Ovary (tissue), 3 donors: ENCODE results near the gene NDUFA13.

ENCODE experiments used
- CTCF ChIP-seq, 3 donors: fragments of 450-650 bp in 2 of 3; fragments of 200-600 bp in 1 of 3; IDR thresholded peaks; one replicate each; pipeline versions ENCODE4 v1.5.1 to v1.8.0; 2016 to 2022; ENCODE audit warnings: antibody characterized with exemption in 3 of 3, mild to moderate bottlenecking in 1 of 3
- EP300 ChIP-seq: sonication (generic); formaldehyde crosslinking; IDR thresholded peaks from one replicate; pipeline ENCODE4 v1.6.1; 2017; ENCODE audit warnings: antibody characterized with exemption
- POLR2A ChIP-seq: fragments of 450-650 bp; IDR thresholded peaks from one replicate; pipeline ENCODE4 v1.6.1; 2017; ENCODE audit warnings: antibody characterized with exemption, mild to moderate bottlenecking, moderate library complexity
- donor health status: DM: no; HTN: no; CAD: no.

- no peak for TF ChIP-seq CTCF (IDR thresholded peaks at IDR 0.05)
- TF ChIP-seq POLR2A, result no peak
- TF ChIP-seq EP300, result no peak
Observed at GRCh38 chr19:19520989-19521388, 5.0 kb downstream of the NDUFA13 start.
